Measurements from ENCODE around the gene CDH11.

CDH11 gene

DNA sequence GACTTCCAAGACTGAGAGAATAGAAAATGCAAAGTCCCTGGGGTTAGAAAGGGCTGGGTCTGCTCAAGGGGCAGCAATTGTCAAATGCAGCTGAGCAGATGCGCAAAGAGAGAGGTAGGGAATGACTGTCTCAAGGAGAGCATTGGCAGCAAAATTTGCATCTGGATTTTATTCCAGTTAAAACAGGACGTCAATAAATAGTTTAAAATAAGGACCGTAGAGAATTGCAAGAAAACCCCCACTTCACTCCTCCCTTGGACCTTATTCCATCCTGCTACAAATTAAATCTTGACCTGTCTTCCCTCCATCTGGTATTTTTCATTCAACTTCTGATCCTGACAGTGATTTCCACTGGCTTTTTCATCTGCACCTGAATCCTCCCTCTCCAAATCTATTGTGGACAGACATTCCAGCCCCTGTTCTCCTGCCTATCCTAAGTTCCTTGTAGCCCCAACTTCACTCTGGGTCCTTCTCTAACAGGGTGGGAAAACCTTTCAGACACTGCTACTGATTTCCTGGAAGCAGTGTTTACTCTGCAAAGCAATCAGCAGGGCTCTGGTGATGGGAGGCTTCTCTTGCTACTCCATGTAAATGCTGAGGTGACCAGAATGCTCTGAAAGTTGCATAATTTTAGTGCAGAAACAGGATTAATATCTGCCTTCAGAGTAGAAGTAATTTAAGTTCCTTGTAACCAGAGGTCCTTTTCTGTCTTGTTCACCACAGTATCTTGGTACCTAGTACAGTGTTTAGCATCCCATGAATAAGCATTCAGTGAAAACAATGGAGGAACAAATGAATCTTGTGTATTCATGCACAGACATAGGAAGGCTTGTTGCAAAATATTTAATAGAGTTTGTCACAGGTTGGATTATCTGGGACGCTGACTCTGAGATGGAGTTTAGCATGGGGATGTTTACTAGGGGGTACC, 79.2 kb downstream of the CDH11 start:
- H3K36me3 ChIP-seq (ENCODE audit: control insufficient read depth, insufficient read depth, low read length) = peaks cover 3% of the 10 kb centered on the region
- peaks cover 16% of the 10 kb centered on the region for H3K4me1 ChIP-seq (ENCODE audit: control insufficient read depth, insufficient read depth, low read length)
- 93 to 94% methylated on average over 4 of the region's 4 CpGs for WGBS, 2 experiments
- no peaks in the 10 kb centered on the region for H3K27me3 ChIP-seq (ENCODE audit: control insufficient read depth, insufficient read depth, low read length, poor library complexity, severe bottlenecking)
- H3K4me3 ChIP-seq (ENCODE audit: insufficient read depth, low read depth, low read length) = no peak overlapping the region
- no peak overlapping the region for H3K27ac ChIP-seq (ENCODE audit: insufficient read depth, low read depth, low read length, poor library complexity, severe bottlenecking)
- H3K9me3 ChIP-seq (ENCODE audit: control insufficient read depth, low read length) = no peaks in the 10 kb centered on the region

DNA sequence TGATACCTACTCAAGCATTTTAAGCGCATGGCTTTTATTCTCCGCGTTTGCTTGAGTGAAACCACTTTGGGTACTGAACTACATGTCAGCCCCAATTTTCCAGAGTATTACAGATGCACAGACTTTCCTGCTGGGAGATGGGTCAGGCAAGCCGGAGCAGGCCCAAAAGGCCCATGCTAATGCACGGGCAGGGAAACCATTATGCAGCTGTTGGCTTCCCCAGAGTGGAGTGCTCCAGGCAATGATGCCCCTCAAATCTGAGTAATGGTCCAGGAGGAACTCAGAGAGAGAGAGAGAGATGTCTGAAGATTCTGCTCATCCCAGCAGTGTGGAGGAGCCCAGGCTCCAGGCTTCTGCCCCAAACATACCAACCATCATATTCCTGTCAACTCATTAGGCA, 80.2 kb downstream of the CDH11 start:
- Histone ChIP-seq H3K27me3 (ENCODE audit: control insufficient read depth, insufficient read depth, low read length, poor library complexity, severe bottlenecking) (no peaks in the 10 kb centered on the region), H3K36me3 (ENCODE audit: control insufficient read depth, insufficient read depth, low read length) (peaks cover 3% of the 10 kb centered on the region), H3K4me1 (ENCODE audit: control insufficient read depth, insufficient read depth, low read length) (peaks cover 26% of the 10 kb centered on the region), H3K27ac (ENCODE audit: insufficient read depth, low read depth, low read length, poor library complexity, severe bottlenecking) (no peak overlapping the region), H3K9me3 (ENCODE audit: control insufficient read depth, low read length) (no peaks in the 10 kb centered on the region), H3K4me3 (ENCODE audit: insufficient read depth, low read depth, low read length) (no peak overlapping the region)
- WGBS, 2 experiments = 96 to 98% methylated on average over 5 of the region's 5 CpGs

DNA sequence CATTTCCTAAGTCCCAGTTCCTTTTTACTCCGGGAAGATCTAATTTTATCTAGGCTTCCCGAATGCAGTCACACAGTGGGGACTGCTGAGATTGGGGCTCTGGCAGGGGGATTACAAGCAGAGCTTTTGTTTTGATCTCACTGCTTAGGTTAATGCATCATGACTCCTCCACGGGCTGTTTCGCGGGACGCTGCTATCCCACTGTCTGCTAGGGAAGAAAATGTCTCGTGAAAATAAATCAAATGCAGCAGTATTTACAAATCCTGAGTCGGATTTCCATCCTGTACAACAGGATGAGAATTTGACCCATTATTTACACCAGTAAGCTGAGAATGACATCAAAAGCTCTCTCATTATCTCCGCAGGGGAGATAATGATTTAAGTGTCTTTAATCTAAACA, 83.8 kb downstream of the CDH11 start:
- Histone ChIP-seq H3K27me3 (ENCODE audit: control insufficient read depth, insufficient read depth, low read length, poor library complexity, severe bottlenecking) (no peaks in the 10 kb centered on the region), H3K4me3 (ENCODE audit: insufficient read depth, low read depth, low read length) (no peak overlapping the region), H3K9me3 (ENCODE audit: control insufficient read depth, low read length) (no peaks in the 10 kb centered on the region), H3K27ac (ENCODE audit: insufficient read depth, low read depth, low read length, poor library complexity, severe bottlenecking) (peak overlapping the region; percentile 60), H3K36me3 (ENCODE audit: control insufficient read depth, insufficient read depth, low read length) (peaks cover 3% of the 10 kb centered on the region), H3K4me1 (ENCODE audit: control insufficient read depth, insufficient read depth, low read length) (peaks cover 34% of the 10 kb centered on the region)
- WGBS, 2 experiments = 10 to 23% methylated on average over 8 to 9 of the region's 9 CpGs

DNA sequence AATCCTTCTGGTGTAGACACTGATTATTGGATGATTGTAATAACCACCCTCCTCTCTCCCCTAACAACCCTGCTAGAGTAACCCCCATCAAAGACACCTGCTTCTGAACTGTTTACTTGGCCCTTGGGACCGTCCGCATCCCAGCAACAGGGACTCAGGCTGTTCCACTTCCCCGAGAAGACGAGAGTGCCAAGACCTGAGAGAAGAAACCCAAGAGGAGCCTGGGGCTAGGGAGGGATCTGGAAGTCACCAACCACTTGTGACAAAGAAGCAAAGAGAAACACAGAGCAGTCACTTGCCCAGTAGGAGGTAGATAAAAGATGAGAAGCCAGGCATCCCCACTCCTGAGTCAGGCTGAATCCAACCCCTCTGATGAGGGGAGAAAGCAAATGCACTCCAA, 84.3 kb downstream of the CDH11 start:
- Histone ChIP-seq H3K27me3 (ENCODE audit: control insufficient read depth, insufficient read depth, low read length, poor library complexity, severe bottlenecking) (no peaks in the 10 kb centered on the region), H3K4me3 (ENCODE audit: insufficient read depth, low read depth, low read length) (no peak overlapping the region), H3K27ac (ENCODE audit: insufficient read depth, low read depth, low read length, poor library complexity, severe bottlenecking) (peak overlapping the region; percentile 60), H3K9me3 (ENCODE audit: control insufficient read depth, low read length) (no peaks in the 10 kb centered on the region), H3K4me1 (ENCODE audit: control insufficient read depth, insufficient read depth, low read length) (peaks cover 34% of the 10 kb centered on the region), H3K36me3 (ENCODE audit: control insufficient read depth, insufficient read depth, low read length) (peaks cover 3% of the 10 kb centered on the region)
- 43 to 56% methylated on average over 4 of the region's 4 CpGs for WGBS, 2 experiments

GRCh38 chr16:65034915-65035314, 86.9 kb downstream of the CDH11 start:
- no peaks in the 10 kb centered on the region for H3K36me3 ChIP-seq (ENCODE audit: control insufficient read depth, insufficient read depth, low read length)
- 71 to 75% methylated on average over 8 of the region's 8 CpGs for WGBS, 2 experiments
- H3K9me3 ChIP-seq (ENCODE audit: control insufficient read depth, low read length) = no peaks in the 10 kb centered on the region
- H3K4me3 ChIP-seq (ENCODE audit: insufficient read depth, low read depth, low read length) = no peak overlapping the region
- H3K4me1 ChIP-seq (ENCODE audit: control insufficient read depth, insufficient read depth, low read length) = peaks cover 34% of the 10 kb centered on the region
- H3K27ac ChIP-seq (ENCODE audit: insufficient read depth, low read depth, low read length, poor library complexity, severe bottlenecking) = no peak overlapping the region
- H3K27me3 ChIP-seq (ENCODE audit: control insufficient read depth, insufficient read depth, low read length, poor library complexity, severe bottlenecking) = no peaks in the 10 kb centered on the region

- Histone ChIP-seq H3K4me1 (ENCODE audit: control insufficient read depth, insufficient read depth, low read length) (peaks cover 21% of the 10 kb centered on the region), H3K4me3 (ENCODE audit: insufficient read depth, low read depth, low read length) (no peak overlapping the region), H3K27ac (ENCODE audit: insufficient read depth, low read depth, low read length, poor library complexity, severe bottlenecking) (no peak overlapping the region), H3K9me3 (ENCODE audit: control insufficient read depth, low read length) (no peaks in the 10 kb centered on the region), H3K36me3 (ENCODE audit: control insufficient read depth, insufficient read depth, low read length) (peaks cover 2% of the 10 kb centered on the region), H3K27me3 (ENCODE audit: control insufficient read depth, insufficient read depth, low read length, poor library complexity, severe bottlenecking) (no peaks in the 10 kb centered on the region)
- 79 to 93% methylated on average over 2 of the region's 2 CpGs for WGBS, 2 experiments
Measured at GRCh38 chr16:65032387-65032786, 89.5 kb downstream of the CDH11 start.

GRCh38 chr16:65024767-65025178, 97.1 kb downstream of the CDH11 start:
- no peak overlapping the region for H3K27ac ChIP-seq (ENCODE audit: insufficient read depth, low read depth, low read length, poor library complexity, severe bottlenecking)
- H3K4me1 ChIP-seq (ENCODE audit: control insufficient read depth, insufficient read depth, low read length) = no peaks in the 10 kb centered on the region
- no peaks in the 10 kb centered on the region for H3K27me3 ChIP-seq (ENCODE audit: control insufficient read depth, insufficient read depth, low read length, poor library complexity, severe bottlenecking)
- H3K9me3 ChIP-seq (ENCODE audit: control insufficient read depth, low read length) = no peaks in the 10 kb centered on the region
- peaks cover 5% of the 10 kb centered on the region for H3K36me3 ChIP-seq (ENCODE audit: control insufficient read depth, insufficient read depth, low read length)
- H3K4me3 ChIP-seq (ENCODE audit: insufficient read depth, low read depth, low read length) = no peak overlapping the region

GRCh38 chr16:65023802-65024201, 98.1 kb downstream of the CDH11 start:
- H3K4me1 ChIP-seq (ENCODE audit: control insufficient read depth, insufficient read depth, low read length) = no peaks in the 10 kb centered on the region
- 82 to 87% methylated on average over 4 of the region's 4 CpGs for WGBS, 2 experiments

DNA sequence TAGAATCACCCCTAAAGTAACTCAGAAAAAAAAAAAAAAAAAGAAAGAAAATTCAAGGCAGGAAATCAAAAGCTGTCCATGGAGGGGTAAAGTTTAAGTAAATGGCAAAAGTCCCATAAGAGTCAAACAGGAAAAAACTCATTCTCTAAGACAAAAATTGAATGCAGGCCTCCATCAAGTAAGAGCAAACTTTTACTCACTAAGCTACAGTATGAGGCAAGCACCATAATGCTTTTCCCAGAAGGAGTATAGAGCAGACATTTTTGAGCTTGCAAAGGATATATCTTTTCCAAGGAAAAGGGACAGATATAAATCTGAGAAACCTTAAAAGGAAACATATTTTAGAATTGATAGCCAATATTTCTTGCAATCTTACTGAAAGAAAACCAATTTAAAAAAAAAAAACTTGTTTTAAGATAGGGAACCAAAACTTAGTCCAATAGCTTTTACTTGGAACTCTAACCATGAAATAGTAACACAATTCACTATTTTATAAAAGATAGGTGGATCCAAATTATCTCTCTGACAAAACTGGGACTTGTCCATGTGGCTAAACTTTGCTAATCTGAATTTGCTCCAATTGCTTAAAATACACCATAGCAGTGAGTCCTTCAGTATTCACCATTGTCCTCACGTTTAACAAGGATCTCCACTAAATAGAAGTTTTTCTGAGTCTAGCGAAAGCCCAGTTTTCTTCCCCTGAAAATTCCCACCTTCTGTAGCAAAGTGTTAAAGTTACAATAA, 99.8 kb downstream of the CDH11 start:
- no peaks in the 10 kb centered on the region for H3K9me3 ChIP-seq (ENCODE audit: control insufficient read depth, low read length)
- no peaks in the 10 kb centered on the region for H3K27me3 ChIP-seq (ENCODE audit: control insufficient read depth, insufficient read depth, low read length, poor library complexity, severe bottlenecking)
- peaks cover 10% of the 10 kb centered on the region for H3K36me3 ChIP-seq (ENCODE audit: control insufficient read depth, insufficient read depth, low read length)
- H3K27ac ChIP-seq (ENCODE audit: insufficient read depth, low read depth, low read length, poor library complexity, severe bottlenecking) = no peak overlapping the region
- no peaks in the 10 kb centered on the region for H3K4me1 ChIP-seq (ENCODE audit: control insufficient read depth, insufficient read depth, low read length)
- 86 to 95% methylated on average over 1 to 2 of the region's 2 CpGs for WGBS, 2 experiments
- H3K4me3 ChIP-seq (ENCODE audit: insufficient read depth, low read depth, low read length) = no peak overlapping the region

More at GRCh38 chr16:65023802-65024201, 98.1 kb downstream of the CDH11 start:
- Histone ChIP-seq H3K36me3 (ENCODE audit: control insufficient read depth, insufficient read depth, low read length) (peaks cover 5% of the 10 kb centered on the region), H3K9me3 (ENCODE audit: control insufficient read depth, low read length) (no peaks in the 10 kb centered on the region), H3K4me3 (ENCODE audit: insufficient read depth, low read depth, low read length) (no peak overlapping the region), H3K27ac (ENCODE audit: insufficient read depth, low read depth, low read length, poor library complexity, severe bottlenecking) (no peak overlapping the region), H3K27me3 (ENCODE audit: control insufficient read depth, insufficient read depth, low read length, poor library complexity, severe bottlenecking) (no peaks in the 10 kb centered on the region)

GRCh38 chr16:65016754-65017153, 105.1 kb downstream of the CDH11 start:
- H3K4me1 ChIP-seq (ENCODE audit: control insufficient read depth, insufficient read depth, low read length) = no peaks in the 10 kb centered on the region
- no peak overlapping the region for H3K27ac ChIP-seq (ENCODE audit: insufficient read depth, low read depth, low read length, poor library complexity, severe bottlenecking)

More at GRCh38 chr16:65016754-65017153, 105.1 kb downstream of the CDH11 start:
- Histone ChIP-seq H3K4me3 (ENCODE audit: insufficient read depth, low read depth, low read length) (no peak overlapping the region), H3K36me3 (ENCODE audit: control insufficient read depth, insufficient read depth, low read length) (peaks cover 10% of the 10 kb centered on the region), H3K9me3 (ENCODE audit: control insufficient read depth, low read length) (no peaks in the 10 kb centered on the region), H3K27me3 (ENCODE audit: control insufficient read depth, insufficient read depth, low read length, poor library complexity, severe bottlenecking) (no peaks in the 10 kb centered on the region)
